ENCODE data around the gene HOXB5. TPM values are rescaled to one million over a fixed set of nuclear protein-coding genes. Genes with fewer than 3 reads are reported as not detected.

Gene HOXB5
- total RNA-seq, 6 donors from 2014 or later: 0.39 to 5.0 (median 1.5) TPM

- peaks cover 9 to 15% (median 12%) of the 10 kb centered on the region in 4 donors for H3K4me1 ChIP-seq
- peaks cover 0 to 15% (median 4%) of the 10 kb centered on the region in 4 donors for H3K27me3 ChIP-seq
- WGBS, 2 donors: 42 to 47% methylated on average over 5 of the region's 5 CpGs
- TF ChIP-seq POLR2A (IDR thresholded peaks at IDR 0.05) (no peak), POLR2AphosphoS5 (IDR thresholded peaks at IDR 0.05) (no peak), EP300 (IDR thresholded peaks at IDR 0.05) (no peak)
- TF ChIP-seq, protein P1, sequence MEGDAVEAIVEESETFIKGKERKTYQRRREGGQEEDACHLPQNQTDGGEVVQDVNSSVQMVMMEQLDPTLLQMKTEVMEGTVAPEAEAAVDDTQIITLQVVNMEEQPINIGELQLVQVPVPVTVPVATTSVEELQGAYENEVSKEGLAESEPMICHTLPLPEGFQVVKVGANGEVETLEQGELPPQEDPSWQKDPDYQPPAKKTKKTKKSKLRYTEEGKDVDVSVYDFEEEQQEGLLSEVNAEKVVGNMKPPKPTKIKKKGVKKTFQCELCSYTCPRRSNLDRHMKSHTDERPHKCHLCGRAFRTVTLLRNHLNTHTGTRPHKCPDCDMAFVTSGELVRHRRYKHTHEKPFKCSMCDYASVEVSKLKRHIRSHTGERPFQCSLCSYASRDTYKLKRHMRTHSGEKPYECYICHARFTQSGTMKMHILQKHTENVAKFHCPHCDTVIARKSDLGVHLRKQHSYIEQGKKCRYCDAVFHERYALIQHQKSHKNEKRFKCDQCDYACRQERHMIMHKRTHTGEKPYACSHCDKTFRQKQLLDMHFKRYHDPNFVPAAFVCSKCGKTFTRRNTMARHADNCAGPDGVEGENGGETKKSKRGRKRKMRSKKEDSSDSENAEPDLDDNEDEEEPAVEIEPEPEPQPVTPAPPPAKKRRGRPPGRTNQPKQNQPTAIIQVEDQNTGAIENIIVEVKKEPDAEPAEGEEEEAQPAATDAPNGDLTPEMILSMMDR (IDR thresholded peaks at IDR 0.05): no peak
- no peak for DNase-seq
- no peaks in the 10 kb centered on the region for H3K9me3 ChIP-seq
- no peaks in the 10 kb centered on the region for H3K36me3 ChIP-seq
- ATAC-seq (ENCODE audit: low FRiP score in 2 of 2): no peak
- H3K27ac ChIP-seq: peak overlapping the region in 3 of 4 donors; percentile 22 to 83 (median 69)
- H3K4me3 ChIP-seq: no peak overlapping the region
Measured at GRCh38 chr17:48562934-48563333, 30.6 kb downstream of the HOXB5 start.

GRCh38 chr17:48561884-48562810 lies 31.4 kb downstream of the HOXB5 start:
- Histone ChIP-seq H3K4me1 (peaks cover 6 to 10% (median 9%) of the 10 kb centered on the region in 4 donors), H3K27me3 (peaks cover 0 to 15% (median 4%) of the 10 kb centered on the region in 4 donors), H3K27ac (peak overlapping the region in 1 of 4 donors; percentile 48), H3K4me3 (no peak overlapping the region), H3K36me3 (no peaks in the 10 kb centered on the region), H3K9me3 (no peaks in the 10 kb centered on the region)
- DNase-seq (no peak), ATAC-seq (ENCODE audit: low FRiP score in 2 of 2) (no peak)
- 60 to 67% methylated on average over 15 of the region's 15 CpGs for WGBS, 2 donors
- TF ChIP-seq, protein P1 (IDR thresholded peaks at IDR 0.05): peak in 1 of 6 experiments; percentile 18
- TF ChIP-seq POLR2AphosphoS5 (IDR thresholded peaks at IDR 0.05): no peak

DNA sequence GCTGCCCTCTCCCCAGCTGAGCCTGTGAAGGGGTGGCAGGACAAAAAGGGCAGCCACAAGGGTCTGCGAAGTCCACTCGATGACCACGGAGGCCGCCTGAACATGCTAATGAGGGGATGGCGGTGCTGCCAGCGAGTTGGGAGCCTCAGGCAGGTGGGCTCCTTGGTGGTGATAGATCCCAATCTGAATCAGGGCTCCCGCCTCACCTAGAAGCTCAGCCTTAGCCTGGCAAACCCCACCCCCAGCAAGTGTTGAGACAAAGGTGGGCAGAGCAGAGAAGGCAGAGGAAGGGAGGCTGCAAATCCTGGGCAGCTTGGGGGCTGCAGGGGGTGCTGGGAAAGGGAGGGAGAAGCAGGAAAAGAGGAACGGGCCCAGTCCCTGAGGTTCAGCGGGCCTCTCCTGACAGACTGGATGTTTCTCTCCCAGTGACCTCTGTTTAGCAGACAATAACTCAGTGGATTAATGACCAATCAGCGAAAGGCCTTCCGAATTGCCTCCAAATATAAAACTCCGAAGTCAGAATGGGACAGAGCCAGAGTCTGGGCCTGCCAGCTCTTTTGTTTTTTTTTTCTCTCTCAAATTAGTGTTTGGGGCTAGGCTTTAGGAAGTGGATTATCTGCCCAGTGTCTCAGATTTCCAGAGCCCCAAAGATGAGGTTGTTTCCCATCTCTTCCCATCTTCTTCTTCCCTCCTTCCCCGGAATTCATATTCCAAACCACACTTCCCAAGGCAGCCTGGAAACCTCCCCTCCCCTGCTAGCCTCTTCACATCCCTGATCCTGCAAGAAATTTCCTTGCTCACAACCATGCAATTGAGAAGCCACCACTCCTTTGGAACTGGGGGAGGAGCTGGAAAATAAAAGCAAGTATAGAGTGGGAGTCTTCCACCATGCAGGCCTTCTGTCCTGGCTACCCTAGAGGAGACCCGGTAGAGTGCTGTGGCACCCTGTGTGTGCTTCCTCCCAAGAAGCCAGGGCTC lies 33.5 kb downstream of the HOXB5 start:
- no peak for DNase-seq
- Histone ChIP-seq H3K27ac (peak overlapping the region; percentile 43 to 82 (median 65)), H3K27me3 (peaks cover 0 to 20% (median 8%) of the 10 kb centered on the region in 4 donors)

DNA sequence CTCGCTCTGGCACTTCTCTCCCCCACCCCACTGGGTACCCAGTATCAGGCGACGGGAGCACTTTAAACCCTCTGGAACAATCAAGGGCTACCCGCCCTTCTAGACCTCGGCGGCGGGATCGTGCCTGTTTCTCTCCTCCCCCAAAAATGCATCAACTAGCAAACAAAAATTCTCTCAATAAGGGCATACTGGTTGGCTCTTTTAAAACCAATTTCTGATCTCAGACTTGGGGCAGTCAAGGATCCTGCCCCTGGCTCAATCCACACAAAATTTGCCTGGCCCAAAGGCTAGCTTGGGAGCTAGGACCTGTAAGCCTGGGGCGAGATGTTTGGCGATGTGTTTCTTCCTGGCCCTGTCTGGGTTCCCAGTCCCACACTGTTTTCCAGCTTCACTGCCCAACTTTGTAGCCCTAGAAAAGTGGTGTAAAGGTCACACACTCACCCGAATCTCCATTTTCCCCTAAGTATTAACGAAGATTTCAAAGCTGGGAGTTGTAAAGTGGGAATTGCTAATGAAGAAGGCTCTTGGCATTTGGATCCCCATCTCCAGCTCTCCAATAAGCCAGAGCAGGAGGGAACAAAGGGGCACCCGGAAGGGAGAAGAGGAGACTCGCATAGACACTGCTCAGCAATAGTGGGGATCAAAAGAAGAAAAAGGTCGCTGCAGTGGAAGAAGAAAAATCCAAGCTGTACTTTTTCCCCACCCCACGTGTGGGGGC lies 34.3 kb downstream of the HOXB5 start:
- H3K4me1 ChIP-seq: peaks cover 6 to 11% (median 9%) of the 10 kb centered on the region in 4 donors
- no peaks in the 10 kb centered on the region for H3K9me3 ChIP-seq
- DNase-seq (no peak), ATAC-seq (ENCODE audit: low FRiP score in 2 of 2) (no peak)
- no peaks in the 10 kb centered on the region for H3K36me3 ChIP-seq
- peaks cover 0 to 25% (median 13%) of the 10 kb centered on the region in 4 donors for H3K27me3 ChIP-seq
- no peak for TF ChIP-seq POLR2AphosphoS5 (IDR thresholded peaks at IDR 0.05)
- TF ChIP-seq POLR2A (IDR thresholded peaks at IDR 0.05): no peak
- TF ChIP-seq, protein P1 (IDR thresholded peaks at IDR 0.05): no peak
- no peak for TF ChIP-seq EP300 (IDR thresholded peaks at IDR 0.05)
- WGBS, 2 donors: 56 to 61% methylated on average over 16 of the region's 16 CpGs
- peak overlapping the region in 1 of 4 donors; percentile 29 for H3K4me3 ChIP-seq
- H3K27ac ChIP-seq: peak overlapping the region; percentile 60 to 82 (median 68)

More for the DNA sequence above, 33.5 kb downstream of the HOXB5 start:
- Histone ChIP-seq H3K9me3 (no peaks in the 10 kb centered on the region), H3K36me3 (no peaks in the 10 kb centered on the region), H3K4me3 (no peak overlapping the region), H3K4me1 (peaks cover 9 to 14% (median 10%) of the 10 kb centered on the region in 4 donors)
- TF ChIP-seq EP300 (IDR thresholded peaks at IDR 0.05) (no peak), POLR2AphosphoS5 (IDR thresholded peaks at IDR 0.05) (peak in 1 of 2 donors; percentile 33)
- ATAC-seq (ENCODE audit: low FRiP score in 2 of 2): no peak
- 46 to 59% methylated on average over 14 of the region's 14 CpGs for whole genome bisulfite sequencing, 2 donors

Data from upper lobe of left lung (tissue), 6 donors.